ENCODE data around the gene PNPLA1.

DNA sequence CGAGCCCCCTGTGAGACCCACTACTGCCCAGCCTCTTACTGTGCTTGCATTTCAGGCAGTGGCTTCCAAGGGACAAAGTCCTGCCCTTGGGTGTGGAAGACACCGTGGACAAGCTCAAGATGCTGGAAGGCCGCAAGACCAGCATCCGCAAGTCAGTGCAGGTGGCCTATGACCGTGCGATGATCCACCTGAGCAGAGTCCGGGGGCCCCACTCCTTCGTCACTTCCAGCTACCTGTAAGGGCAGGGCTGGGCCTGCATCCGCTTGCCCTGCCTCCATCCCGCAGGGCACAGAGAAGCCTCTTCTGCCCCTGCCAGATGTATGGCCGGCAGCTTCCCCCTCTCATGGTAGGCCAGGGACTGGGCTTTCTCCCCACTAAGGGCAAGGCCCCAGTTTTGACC, 39.5 kb upstream of the PNPLA1 start:
- TF ChIP-seq, protein P1, sequence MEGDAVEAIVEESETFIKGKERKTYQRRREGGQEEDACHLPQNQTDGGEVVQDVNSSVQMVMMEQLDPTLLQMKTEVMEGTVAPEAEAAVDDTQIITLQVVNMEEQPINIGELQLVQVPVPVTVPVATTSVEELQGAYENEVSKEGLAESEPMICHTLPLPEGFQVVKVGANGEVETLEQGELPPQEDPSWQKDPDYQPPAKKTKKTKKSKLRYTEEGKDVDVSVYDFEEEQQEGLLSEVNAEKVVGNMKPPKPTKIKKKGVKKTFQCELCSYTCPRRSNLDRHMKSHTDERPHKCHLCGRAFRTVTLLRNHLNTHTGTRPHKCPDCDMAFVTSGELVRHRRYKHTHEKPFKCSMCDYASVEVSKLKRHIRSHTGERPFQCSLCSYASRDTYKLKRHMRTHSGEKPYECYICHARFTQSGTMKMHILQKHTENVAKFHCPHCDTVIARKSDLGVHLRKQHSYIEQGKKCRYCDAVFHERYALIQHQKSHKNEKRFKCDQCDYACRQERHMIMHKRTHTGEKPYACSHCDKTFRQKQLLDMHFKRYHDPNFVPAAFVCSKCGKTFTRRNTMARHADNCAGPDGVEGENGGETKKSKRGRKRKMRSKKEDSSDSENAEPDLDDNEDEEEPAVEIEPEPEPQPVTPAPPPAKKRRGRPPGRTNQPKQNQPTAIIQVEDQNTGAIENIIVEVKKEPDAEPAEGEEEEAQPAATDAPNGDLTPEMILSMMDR (IDR thresholded peaks at IDR 0.05): no peak
- TF ChIP-seq EZH2 (IDR thresholded peaks at IDR 0.05): no peak

All from neural progenitor cell (in vitro differentiated cells).